Bronchial epithelial cell (primary cell): Measurements from ENCODE around the gene HRH3. TPM values are rescaled to one million over a fixed set of nuclear protein-coding genes. Genes with fewer than 3 reads are reported as not detected.

Source experiments
- DNase-seq: peaks from one replicate; pipeline ENCODE4 v3.0.0-alpha.2; 2010; ENCODE audit warnings: low read depth
- FAIRE-seq: peaks from 2 replicates; lab custom pipeline; 2011; peaks lifted over from hg19 to GRCh38; lab: Jason Lieb, UNC
- H3K27me3 ChIP-seq: 2 replicates; pipeline ENCODE4 v1.5.1; 2011; ENCODE audit warnings: low read length; ENCODE audit not compliant: control insufficient read depth, insufficient read depth
- H3K36me3 ChIP-seq: 2 replicates; pipeline ENCODE4 v1.5.1; 2011; ENCODE audit warnings: low read length; ENCODE audit not compliant: control insufficient read depth, insufficient read depth
- H3K4me3 ChIP-seq: 2 replicates; pipeline ENCODE4 v1.5.1; 2011; ENCODE audit warnings: mild to moderate bottlenecking, low read depth, low read length, control low read depth
- total RNA-seq: library from RNA; depleted of rRNA; stranded (reverse); fragments of >200 nt; gene quantifications from 2 replicates; pipeline ENCODE4 v1.2.1, GENCODE V29; 2014
- TF ChIP-seq, protein P1 (sequence below): IDR thresholded peaks from 2 replicates; pipeline ENCODE4 v1.5.1; 2011; ENCODE audit warnings: mild to moderate bottlenecking, moderate library complexity, low read length, control low read depth, inconsistent platforms; ENCODE audit not compliant: insufficient read depth, severe bottlenecking

HRH3 gene
- total RNA-seq, 1 donor from 2014 or later = not detected

DNA sequence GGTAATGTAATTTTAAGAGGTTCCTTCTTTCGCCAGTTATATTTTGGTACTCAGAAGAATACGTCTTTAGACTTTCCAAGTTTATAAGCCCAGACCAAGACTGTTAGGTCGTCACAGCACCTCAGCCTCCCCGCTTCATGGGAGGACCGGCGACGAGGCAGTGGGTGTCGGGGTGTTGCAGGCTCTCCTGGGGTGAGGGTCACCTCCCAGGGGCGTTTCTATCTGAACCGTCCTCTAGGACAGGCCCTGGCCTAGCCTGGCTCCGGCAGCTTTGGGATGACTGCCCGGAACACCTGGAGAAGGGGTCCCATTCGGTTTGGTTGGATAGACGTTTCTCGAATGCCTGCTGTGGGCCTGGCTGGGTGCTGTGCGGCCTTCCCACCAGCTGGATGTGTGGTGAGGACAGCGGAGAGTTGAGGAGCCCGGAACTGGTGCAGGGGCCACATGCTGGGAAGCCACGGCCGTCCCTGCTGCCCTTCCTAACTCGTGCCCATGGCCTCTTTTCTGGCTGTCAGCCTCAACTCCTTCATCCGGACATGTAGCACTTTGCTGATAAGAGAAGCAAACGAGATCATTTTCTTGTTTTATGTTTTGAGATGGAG is 19.3 kb upstream of the HRH3 start:
- Histone ChIP-seq H3K36me3 (peaks cover 9% of the 10 kb centered on the region), H3K27me3 (no peaks in the 10 kb centered on the region), H3K4me3 (peak overlapping the region; percentile 68)
- TF ChIP-seq, protein P1, sequence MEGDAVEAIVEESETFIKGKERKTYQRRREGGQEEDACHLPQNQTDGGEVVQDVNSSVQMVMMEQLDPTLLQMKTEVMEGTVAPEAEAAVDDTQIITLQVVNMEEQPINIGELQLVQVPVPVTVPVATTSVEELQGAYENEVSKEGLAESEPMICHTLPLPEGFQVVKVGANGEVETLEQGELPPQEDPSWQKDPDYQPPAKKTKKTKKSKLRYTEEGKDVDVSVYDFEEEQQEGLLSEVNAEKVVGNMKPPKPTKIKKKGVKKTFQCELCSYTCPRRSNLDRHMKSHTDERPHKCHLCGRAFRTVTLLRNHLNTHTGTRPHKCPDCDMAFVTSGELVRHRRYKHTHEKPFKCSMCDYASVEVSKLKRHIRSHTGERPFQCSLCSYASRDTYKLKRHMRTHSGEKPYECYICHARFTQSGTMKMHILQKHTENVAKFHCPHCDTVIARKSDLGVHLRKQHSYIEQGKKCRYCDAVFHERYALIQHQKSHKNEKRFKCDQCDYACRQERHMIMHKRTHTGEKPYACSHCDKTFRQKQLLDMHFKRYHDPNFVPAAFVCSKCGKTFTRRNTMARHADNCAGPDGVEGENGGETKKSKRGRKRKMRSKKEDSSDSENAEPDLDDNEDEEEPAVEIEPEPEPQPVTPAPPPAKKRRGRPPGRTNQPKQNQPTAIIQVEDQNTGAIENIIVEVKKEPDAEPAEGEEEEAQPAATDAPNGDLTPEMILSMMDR = no peak
- DNase-seq (no peak), FAIRE-seq (no peak)

DNA sequence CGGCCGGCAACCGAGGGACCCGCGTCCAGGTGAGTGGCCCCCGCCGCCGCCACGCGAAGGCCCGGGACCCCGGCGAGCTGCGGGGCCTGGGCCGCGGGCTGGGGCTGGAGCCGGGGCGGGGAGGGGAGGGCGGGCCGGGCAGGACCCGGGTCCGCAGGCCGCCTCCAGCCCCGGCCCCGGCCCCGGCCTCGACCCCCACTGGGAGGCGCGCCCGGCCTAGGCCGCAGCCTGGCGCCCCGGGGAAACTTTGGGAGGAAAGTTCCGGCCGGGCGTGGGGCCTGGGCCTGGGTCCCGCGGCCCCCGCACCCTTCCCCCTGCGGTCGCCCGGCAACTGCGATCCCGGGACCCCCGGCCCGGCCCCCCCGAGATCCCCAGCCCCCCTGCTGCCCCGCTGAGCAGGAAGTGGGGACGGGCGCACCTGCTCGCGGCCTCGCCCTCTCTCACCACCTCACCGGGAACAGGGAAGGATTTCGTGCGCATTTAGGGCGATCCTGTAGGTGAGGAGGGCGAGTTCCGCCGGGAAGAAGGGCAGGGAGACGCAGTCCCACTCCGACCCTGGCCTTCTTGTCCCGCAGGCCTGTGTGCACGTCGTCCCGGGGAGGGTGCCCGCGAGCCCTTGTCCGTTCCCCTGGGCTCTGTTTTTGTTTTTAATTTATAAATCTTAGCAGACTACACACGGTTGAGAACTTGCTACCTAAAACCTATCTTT is 18.6 kb upstream of the HRH3 start:
- Histone ChIP-seq H3K36me3 (peaks cover 5% of the 10 kb centered on the region), H3K4me3 (peak overlapping the region; percentile 68), H3K27me3 (no peaks in the 10 kb centered on the region)
- TF ChIP-seq, protein P1 = no peak
- no peak for DNase-seq
- FAIRE-seq = no peak

- FAIRE-seq (no peak), DNase-seq (peak; percentile 95)
- Histone ChIP-seq H3K4me3 (peak within 1 kb of the TSS; percentile 68), H3K36me3 (peaks cover 3% of the 10 kb centered on the region), H3K27me3 (no peaks in the 10 kb centered on the region)
- TF ChIP-seq, protein P1 = no peak
These were observed 17.9 kb upstream of the HRH3 start, which contains the start of gene OSBPL2 for GRCh38 chr20:62237801-62238568. OSBPL2 (plus strand) TSS chr20:62238521; CDS start chr20:62256185, 17,664 bp downstream.

DNA sequence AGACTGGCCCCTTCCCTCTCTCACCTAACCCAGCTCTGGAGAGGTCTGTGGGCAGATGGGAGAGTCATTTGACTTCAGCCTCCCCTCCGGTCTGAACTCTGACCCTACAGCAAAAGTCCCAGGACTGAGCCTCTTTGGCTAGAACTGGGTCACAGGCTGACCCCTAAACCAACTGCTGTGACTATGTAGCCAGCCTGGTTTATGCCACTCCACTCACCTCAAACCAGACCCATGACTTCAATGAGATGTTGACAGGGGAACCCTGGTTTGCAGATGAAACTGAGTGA is 17.4 kb upstream of the HRH3 start:
- no peaks in the 10 kb centered on the region for H3K36me3 ChIP-seq
- no peak overlapping the region for H3K4me3 ChIP-seq
- H3K27me3 ChIP-seq = no peaks in the 10 kb centered on the region
- DNase-seq (no peak), FAIRE-seq (no peak)
- TF ChIP-seq, protein P1 = no peak

DNA sequence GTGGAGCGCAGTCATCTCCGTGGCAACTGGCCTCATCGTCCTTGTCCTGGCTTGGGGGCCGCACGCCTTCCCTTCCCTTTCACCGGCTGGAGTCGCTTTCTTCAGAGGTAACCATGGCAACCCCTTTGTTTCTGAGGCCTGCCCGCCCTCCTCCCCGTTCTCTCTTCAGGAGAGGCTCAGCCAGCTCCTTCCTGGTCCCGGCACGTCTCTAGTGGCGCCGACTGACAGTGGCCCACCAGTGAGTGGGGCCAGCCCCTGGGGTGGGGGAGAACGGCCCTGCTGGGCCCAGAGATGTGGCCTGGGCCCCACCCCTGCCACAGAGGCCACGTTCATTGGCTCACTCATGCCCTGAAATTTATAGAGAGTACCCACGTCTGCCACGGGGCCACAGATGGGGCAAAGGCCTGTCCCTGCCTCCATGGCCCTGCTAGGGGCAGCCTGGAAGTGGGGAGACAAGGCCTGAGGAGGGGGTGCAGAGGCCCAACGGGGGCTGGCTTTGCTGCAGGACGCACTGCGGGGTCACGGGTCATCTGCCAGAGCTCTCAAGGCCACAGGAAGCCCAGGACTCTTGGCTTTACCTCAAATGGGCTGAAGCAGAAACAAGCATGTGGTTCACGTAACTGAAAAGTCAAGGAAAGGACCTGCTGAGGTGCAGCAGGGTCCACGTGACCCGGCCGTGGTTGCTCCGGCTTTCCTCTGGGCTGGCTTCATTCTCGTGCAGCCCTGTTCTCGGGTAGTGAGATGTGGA is 16.9 kb upstream of the HRH3 start:
- TF ChIP-seq, protein P1 = no peak
- H3K36me3 ChIP-seq = no peaks in the 10 kb centered on the region
- no peak for FAIRE-seq
- no peak overlapping the region for H3K4me3 ChIP-seq
- DNase-seq = no peak
- H3K27me3 ChIP-seq = no peaks in the 10 kb centered on the region
